GM21360 (cell line): Measurements from ENCODE around the gene CIAO3.

Experiments used
- ATAC-seq: cut with Tn5 transposase; IDR thresholded peaks from one replicate; pipeline ENCODE4 v1.9.1; 2021; ENCODE audit warnings: mild to moderate bottlenecking, moderate library complexity; ENCODE audit not compliant: unreplicated experiment

CIAO3 gene

GRCh38 chr16:736936-737481 is 3.8 kb downstream of the CIAO3 start:
- no peak for ATAC-seq

GRCh38 chr16:735982-736453 is 4.8 kb downstream of the CIAO3 start:
- no peak for ATAC-seq

GRCh38 chr16:734981-735881 is 5.6 kb downstream of the CIAO3 start:
- ATAC-seq, result no peak

- no peak for ATAC-seq
Observed at GRCh38 chr16:734208-734980, 6.4 kb downstream of the CIAO3 start.

- no peak for ATAC-seq
Observed at GRCh38 chr16:733382-734207, 7.2 kb downstream of the CIAO3 start.

GRCh38 chr16:732936-733335 is 7.9 kb downstream of the CIAO3 start:
- no peak for ATAC-seq

GRCh38 chr16:732332-732731 is 8.5 kb downstream of the CIAO3 start:
- no peak for ATAC-seq

GRCh38 chr16:730666-731509 is 9.9 kb downstream of the CIAO3 start:
- ATAC-seq, result no peak

- ATAC-seq, result no peak
Observed at GRCh38 chr16:729768-730665, 10.8 kb downstream of the CIAO3 start.

- no peak for ATAC-seq
Observed at GRCh38 chr16:728890-729744, 11.7 kb downstream of the CIAO3 start.

- ATAC-seq, result no peak
Observed at GRCh38 chr16:728131-728889, 12.5 kb downstream of the CIAO3 start.

- ATAC-seq, result no peak
Observed at GRCh38 chr16:727291-727977, 13.4 kb downstream of the CIAO3 start.

- ATAC-seq, result no peak
Observed at GRCh38 chr16:726438-727290, 14.1 kb downstream of the CIAO3 start, which contains the start of the genes CCDC78 and HAGHL. Gene CCDC78, minus strand, starts transcription at chr16:726443. Its CDS starts 76 bp downstream, at chr16:726367. Gene HAGHL, plus strand, starts transcription at chr16:727106. Its CDS starts 404 bp downstream, at chr16:727510.

GRCh38 chr16:726188-726437 is 14.7 kb downstream of the CIAO3 start:
- ATAC-seq, result no peak

GRCh38 chr16:725463-726187 is 15.2 kb downstream of the CIAO3 start:
- no peak for ATAC-seq
